IMR-90 (cell line): ENCODE data around the gene DPYD. TPM values are rescaled to one million over a fixed set of nuclear protein-coding genes. Genes with fewer than 3 reads are reported as not detected.

ENCODE experiments used
- ATAC-seq: fragments of 200-7000 bp; cut with Tn5 transposase; 2 replicates; pipeline ENCODE4 v1.9.1; 2020; ENCODE audit warnings: low read depth, mild to moderate bottlenecking, moderate library complexity
- BruUV-seq: library from RNA; stranded (reverse); fragments of 400-500 nt; replicated peaks from 2 replicates; lab custom pipeline; 2021; lab: Mats Ljungman, UMichigan
- CTCF ChIA-PET: fragments of 300-600 bp; formaldehyde crosslinking; extraction: SDS; loops from one replicate; lab custom pipeline; 2021; ENCODE audit warnings: antibody characterized with exemption; lab: Yijun Ruan, JAX
- POLR2A ChIA-PET: fragments of 300-600 bp; sonication (Branson Sonifier 250); formaldehyde crosslinking; loops from one replicate; lab custom pipeline; 2022; ENCODE audit warnings: antibody characterized with exemption; ENCODE audit not compliant: unreplicated experiment; lab: Charles Lee
- DNase-seq: peaks from one replicate; pipeline ENCODE4 v3.0.0; 2013
- H2AFZ ChIP-seq: replicated peaks from 2 replicates; pipeline ENCODE3; 2013; ENCODE audit warnings: low read length, mild to moderate bottlenecking; ENCODE audit not compliant: poor library complexity
- H2AK5ac ChIP-seq: 2 replicates; pipeline ENCODE4 v1.6.1; 2013; ENCODE audit warnings: low read depth, low read length, inconsistent platforms
- H2AK9ac ChIP-seq: replicated peaks from 2 replicates; pipeline ENCODE3; 2013; ENCODE audit warnings: mild to moderate bottlenecking, low read depth, low read length, moderate library complexity; ENCODE audit not compliant: poor library complexity
- H2BK120ac ChIP-seq: 2 replicates; pipeline ENCODE4 v1.6.1; 2013; ENCODE audit warnings: low read depth, low read length, inconsistent platforms
- H2BK15ac ChIP-seq: 3 replicates; pipeline ENCODE4 v1.6.1; 2013; ENCODE audit warnings: low read depth, low read length, inconsistent platforms
- H2BK20ac ChIP-seq: 2 replicates; pipeline ENCODE4 v1.6.1; 2013; ENCODE audit warnings: low read depth, mild to moderate bottlenecking, inconsistent platforms, low read length, moderate library complexity
- H2BK5ac ChIP-seq: 2 replicates; pipeline ENCODE4 v1.6.1; 2013; ENCODE audit warnings: mild to moderate bottlenecking, low read depth, low read length, inconsistent platforms; ENCODE audit not compliant: poor library complexity, severe bottlenecking
- H3K14ac ChIP-seq: replicated peaks from 2 replicates; pipeline ENCODE4 v1.6.1; 2013; ENCODE audit warnings: low read depth, low read length, inconsistent platforms
- H3K18ac ChIP-seq: 2 replicates; pipeline ENCODE4 v1.6.1; 2013; ENCODE audit warnings: low read depth, low read length, control low read depth
- H3K23ac ChIP-seq: 2 replicates; pipeline ENCODE4 v1.6.1; 2013; ENCODE audit warnings: low read depth, low read length, inconsistent platforms
- H3K27ac ChIP-seq: 2 replicates; pipeline ENCODE4 v1.5.1; 2013; ENCODE audit warnings: mild to moderate bottlenecking, control low read depth, low read length; ENCODE audit not compliant: insufficient read depth
- H3K27me3 ChIP-seq: 2 replicates; pipeline ENCODE4 v1.6.1; 2013; ENCODE audit warnings: low read length; ENCODE audit not compliant: control insufficient read depth, insufficient read depth
- H3K36me3 ChIP-seq: 2 replicates; pipeline ENCODE4 v1.6.1; 2013; ENCODE audit warnings: low read length, mixed read lengths; ENCODE audit not compliant: control insufficient read depth, insufficient read depth
- H3K4ac ChIP-seq: 2 replicates; pipeline ENCODE4 v1.6.1; 2013; ENCODE audit warnings: low read depth, low read length, inconsistent platforms
- H3K4me1 ChIP-seq: 2 replicates; pipeline ENCODE4 v1.6.1; 2013; ENCODE audit warnings: low read length, mixed read lengths; ENCODE audit not compliant: control insufficient read depth, insufficient read depth
- H3K4me2 ChIP-seq: 2 replicates; pipeline ENCODE4 v1.6.1; 2013; ENCODE audit warnings: low read depth, mild to moderate bottlenecking, control low read depth, low read length, moderate library complexity
- H3K4me3 ChIP-seq: 2 replicates; pipeline ENCODE4 v1.5.1; 2013; ENCODE audit warnings: low read depth, mild to moderate bottlenecking, control low read depth, low read length, moderate library complexity; ENCODE audit not compliant: insufficient read depth
- H3K56ac ChIP-seq: 2 replicates; pipeline ENCODE4 v1.6.1; 2013; ENCODE audit warnings: low read length, inconsistent platforms; ENCODE audit not compliant: insufficient read depth; ENCODE audit errors: extremely low read depth
- H3K79me1 ChIP-seq, 2 experiments: 2 replicates each; pipeline ENCODE4 v1.6.1; 2013; ENCODE audit warnings: low read length in 2 of 2, inconsistent platforms in 1 of 2, low read depth in 1 of 2
- H3K9ac ChIP-seq: 2 replicates; pipeline ENCODE4 v1.6.1; 2013; ENCODE audit warnings: low read depth, low read length, control low read depth
- H3K9me1 ChIP-seq: 2 replicates; pipeline ENCODE4 v1.6.1; 2013; ENCODE audit warnings: low read length, inconsistent platforms; ENCODE audit not compliant: insufficient read depth
- H3K9me3 ChIP-seq: 2 replicates; pipeline ENCODE4 v1.6.1; 2013; ENCODE audit warnings: low read length; ENCODE audit not compliant: control insufficient read depth, insufficient read depth
- H4K20me1 ChIP-seq: 2 replicates; pipeline ENCODE4 v1.6.1; 2013; ENCODE audit warnings: low read length, inconsistent platforms; ENCODE audit not compliant: insufficient read depth
- H4K5ac ChIP-seq: 2 replicates; pipeline ENCODE4 v1.6.1; 2013; ENCODE audit warnings: mild to moderate bottlenecking, low read depth, low read length, control low read depth
- H4K8ac ChIP-seq, 2 experiments: 2 replicates each; pipeline ENCODE4 v1.6.1; 2013; ENCODE audit warnings: low read depth in 2 of 2, low read length in 2 of 2, control low read depth in 1 of 2, inconsistent platforms in 1 of 2
- H4K91ac ChIP-seq: 2 replicates; pipeline ENCODE4 v1.6.1; 2013; ENCODE audit warnings: low read depth, low read length, inconsistent platforms; ENCODE audit not compliant: insufficient read depth
- CEBPB ChIP-seq: IDR thresholded peaks from 2 replicates; pipeline ENCODE4 v1.6.1; 2012; ENCODE audit warnings: low read depth, low read length, improper control_type of control experiment
- CHD1 ChIP-seq: IDR thresholded peaks from 2 replicates; pipeline ENCODE4 v1.6.1; 2012; ENCODE audit warnings: low read depth, low read length, improper control_type of control experiment
- ELK1 ChIP-seq: fragments of 150-350 bp; IDR thresholded peaks from 2 replicates; pipeline ENCODE4 v1.6.1; 2016; ENCODE audit warnings: low read depth, mild to moderate bottlenecking, low read length, moderate library complexity, borderline replicate concordance
- FOS ChIP-seq: fragments of 150-350 bp; IDR thresholded peaks from 2 replicates; pipeline ENCODE4 v1.6.1; 2016; ENCODE audit warnings: low read depth, low read length
- MXI1 ChIP-seq: IDR thresholded peaks from 2 replicates; pipeline ENCODE4 v1.6.1; 2012; ENCODE audit warnings: low read depth, mild to moderate bottlenecking, low read length, moderate library complexity, borderline replicate concordance
- RFX5 ChIP-seq: IDR thresholded peaks from 2 replicates; pipeline ENCODE4 v1.8.0; 2012; ENCODE audit warnings: low read depth, mild to moderate bottlenecking, low read length, moderate library complexity
- USF2 ChIP-seq: fragments of 150-350 bp; IDR thresholded peaks from 2 replicates; pipeline ENCODE4 v1.6.1; 2017; ENCODE audit warnings: mild to moderate bottlenecking, antibody characterized with exemption, low read length, low read depth
- dilution Hi-C: fragments of 300-500 bp; cut with HindIII; formaldehyde crosslinking; loops from one replicate; pipeline ENCODE4 v1.14.3; 2018; ENCODE audit warnings: low sequenced_read_pairs; ENCODE audit not compliant: unreplicated experiment
- in situ Hi-C: fragments of 300-500 bp; cut with MboI; formaldehyde crosslinking; loops from 3 replicates; pipeline ENCODE4 v1.14.3; 2019; ENCODE audit warnings: low sequenced_read_pairs, inconsistent platforms, mixed read lengths
- intact Hi-C: fragments of 100-400 bp; cut with micrococcal nuclease; formaldehyde crosslinking; loops from 2 replicates; pipeline ENCODE4 v1.10.0; 2022
- polyA plus RNA-seq, 3 experiments: library from polyadenylated mRNA; depleted of rRNA; stranded (reverse); fragments of >200 nt; gene quantifications; 2 replicates each; pipeline ENCODE4 v1.2.3, GENCODE V29; 2012; ENCODE audit warnings: low replicate concordance in 1 of 3
- total RNA-seq: library from RNA; depleted of rRNA; stranded (reverse); fragments of >200 nt; gene quantifications from 2 replicates; pipeline ENCODE4 v1.2.3, GENCODE V29; 2012
- TF ChIP-seq, protein P1 (sequence below): conservative IDR thresholded peaks from 2 replicates; pipeline ENCODE4 v1.5.1; 2012; ENCODE audit warnings: mild to moderate bottlenecking, low read depth, low read length, improper control_type of control experiment

DPYD gene
- total and polyA plus RNA-seq, 2 of the 4 experiments (the other 2 are of a cell fraction): 9.3 to 47.3 TPM

DNA sequence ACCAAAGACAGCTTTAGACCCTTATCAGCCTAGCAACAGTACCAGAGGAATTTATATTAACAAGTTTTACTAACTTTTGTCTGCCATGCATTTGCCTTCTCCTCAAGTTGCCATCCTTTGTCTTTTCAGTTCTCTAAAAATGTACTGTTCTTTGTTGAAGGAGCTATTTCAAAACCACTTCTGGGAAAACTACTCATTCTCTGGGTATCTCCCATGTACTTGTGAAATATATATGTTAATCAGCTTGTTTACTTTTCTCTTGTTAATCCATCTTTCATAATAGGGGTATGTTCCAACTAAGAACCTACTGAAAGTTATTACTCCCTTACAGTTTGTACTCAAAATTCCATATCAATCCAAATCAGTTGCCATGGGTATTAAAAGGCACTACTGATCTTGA is 16.3 kb downstream of the DPYD start:
- BruUV-seq: no TSS peak
- no peak overlapping the region for H4K91ac ChIP-seq
- H3K4me2 ChIP-seq: no peak overlapping the region; the same call in 1 of the 2 replicates
- H2BK15ac ChIP-seq: no peak overlapping the region
- no peak overlapping the region for H3K56ac ChIP-seq
- H2AFZ ChIP-seq: no peak overlapping the region
- no peak overlapping the region for H2AK5ac ChIP-seq
- intact Hi-C loops: no loop called here
- no peaks in the 10 kb centered on the region; the same call in 1 of the 2 replicates for H3K9me1 ChIP-seq
- H3K4me1 ChIP-seq: peaks cover 2% of the 10 kb centered on the region; the same call in 1 of the 2 replicates
- H3K9me3 ChIP-seq: no peaks in the 10 kb centered on the region
- ChIA-PET CTCF (interaction anchor here (1.3 kb wide), 1 partner anchor 12 kb away, joined by 3 read pairs; no protein-coding TSS in a partner anchor), POLR2A (no interaction called here)
- H4K5ac ChIP-seq: no peak overlapping the region
- no peak overlapping the region for H2AK9ac ChIP-seq
- peak overlapping the region; percentile 60 for H2BK5ac ChIP-seq
- H3K9ac ChIP-seq: no peak overlapping the region
- no peaks in the 10 kb centered on the region for H3K36me3 ChIP-seq
- H2BK20ac ChIP-seq: no peak overlapping the region
- H3K23ac ChIP-seq: peak overlapping the region; percentile 38; the same call in 1 of the 2 replicates
- no peaks in the 10 kb centered on the region for H3K27me3 ChIP-seq
- in situ Hi-C loops: no loop called here
- H4K20me1 ChIP-seq: no peaks in the 10 kb centered on the region
- no peak overlapping the region for H4K8ac ChIP-seq
- DNase-seq (peak; percentile 54), ATAC-seq (no peak)
- H3K14ac ChIP-seq: no peak overlapping the region
- dilution Hi-C loops: no loop called here
- H3K27ac ChIP-seq: no peak overlapping the region
- peak overlapping the region; percentile 4; the same call in 1 of the 2 replicates for H3K4ac ChIP-seq
- peak overlapping the region; percentile 53 for H3K18ac ChIP-seq
- no peak overlapping the region for H3K4me3 ChIP-seq
- TF ChIP-seq RFX5: no peak
- peak; percentile 57; the same call in 1 of the 2 replicates for TF ChIP-seq CEBPB
- no peak for TF ChIP-seq USF2
- no peak for TF ChIP-seq FOS
- no peak for TF ChIP-seq MXI1
- no peak for TF ChIP-seq CHD1
- TF ChIP-seq ELK1: no peak
- TF ChIP-seq, protein P1, sequence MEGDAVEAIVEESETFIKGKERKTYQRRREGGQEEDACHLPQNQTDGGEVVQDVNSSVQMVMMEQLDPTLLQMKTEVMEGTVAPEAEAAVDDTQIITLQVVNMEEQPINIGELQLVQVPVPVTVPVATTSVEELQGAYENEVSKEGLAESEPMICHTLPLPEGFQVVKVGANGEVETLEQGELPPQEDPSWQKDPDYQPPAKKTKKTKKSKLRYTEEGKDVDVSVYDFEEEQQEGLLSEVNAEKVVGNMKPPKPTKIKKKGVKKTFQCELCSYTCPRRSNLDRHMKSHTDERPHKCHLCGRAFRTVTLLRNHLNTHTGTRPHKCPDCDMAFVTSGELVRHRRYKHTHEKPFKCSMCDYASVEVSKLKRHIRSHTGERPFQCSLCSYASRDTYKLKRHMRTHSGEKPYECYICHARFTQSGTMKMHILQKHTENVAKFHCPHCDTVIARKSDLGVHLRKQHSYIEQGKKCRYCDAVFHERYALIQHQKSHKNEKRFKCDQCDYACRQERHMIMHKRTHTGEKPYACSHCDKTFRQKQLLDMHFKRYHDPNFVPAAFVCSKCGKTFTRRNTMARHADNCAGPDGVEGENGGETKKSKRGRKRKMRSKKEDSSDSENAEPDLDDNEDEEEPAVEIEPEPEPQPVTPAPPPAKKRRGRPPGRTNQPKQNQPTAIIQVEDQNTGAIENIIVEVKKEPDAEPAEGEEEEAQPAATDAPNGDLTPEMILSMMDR: no peak
- H2BK120ac ChIP-seq: no peak overlapping the region; the same call in 1 of the 2 replicates
- H3K79me1 ChIP-seq: peaks cover 12 to 23% of the 10 kb centered on the region in 2 experiments
